Transverse colon (tissue), 4 donors: Measurements from ENCODE around the gene SERHL2. TPM values are rescaled to one million over a fixed set of nuclear protein-coding genes. Genes with fewer than 3 reads are reported as not detected.
"Not testable (repeated sequence)": the region's sequence is repeated elsewhere in the genome, so short reads cannot be mapped to it uniquely, and the experiment has no call there.

ENCODE experiments used
- DNase-seq: peaks from one replicate; pipeline ENCODE4 v3.0.0-alpha.2; 2019
- H3K27ac ChIP-seq, 4 donors: fragments of 200-600 bp; sonication (generic); 2 replicates each; pipeline ENCODE4 v1.5.1; 2016 to 2018; ENCODE audit warnings: inconsistent platforms in 4 of 4
- H3K27me3 ChIP-seq: fragments of 200-600 bp; sonication (generic); 2 replicates; pipeline ENCODE4 v1.5.1; 2017; ENCODE audit warnings: inconsistent platforms
- H3K36me3 ChIP-seq, 4 donors: fragments of 200-600 bp; sonication (generic); 2 replicates each; pipeline ENCODE4 v1.5.1; 2017 to 2019; ENCODE audit warnings: inconsistent platforms in 4 of 4
- H3K4me1 ChIP-seq, 4 donors: fragments of 200-600 bp; sonication (generic); 2 replicates each; pipeline ENCODE4 v1.5.1; 2017 to 2020; ENCODE audit warnings: inconsistent platforms in 4 of 4
- H3K4me3 ChIP-seq, 4 donors: fragments of 200-600 bp; sonication (generic); 1 replicate in 1 of 4; 2 replicates in 3 of 4; pipeline versions ENCODE4 v1.5.1 to v1.6.1; 2017 to 2019; ENCODE audit warnings: inconsistent platforms in 4 of 4
- H3K9me3 ChIP-seq, 2 donors: fragments of 200-600 bp; sonication (generic); 2 replicates each; pipeline ENCODE4 v1.5.1; 2017 to 2019; ENCODE audit warnings: inconsistent platforms in 2 of 2
- CTCF ChIP-seq, 5 experiments: fragments of 200-600 bp in 3 of 5; fragments of 450-650 bp in 2 of 5; sonication (generic) in 3 of 5; IDR thresholded peaks; 1 replicate in 2 of 5; 2 replicates in 3 of 5; pipeline ENCODE4 v1.5.1; 2016 to 2017; ENCODE audit warnings: antibody characterized with exemption in 5 of 5, inconsistent platforms in 3 of 5, mild to moderate bottlenecking in 2 of 5, moderate library complexity in 1 of 5
- EP300 ChIP-seq: sonication (generic); formaldehyde crosslinking; IDR thresholded peaks from one replicate; pipeline ENCODE4 v1.6.1; 2017; ENCODE audit warnings: antibody characterized with exemption, low read depth
- POLR2A ChIP-seq: fragments of 450-650 bp; IDR thresholded peaks from one replicate; pipeline ENCODE4 v1.6.1; 2016; ENCODE audit warnings: antibody characterized with exemption, mild to moderate bottlenecking, moderate library complexity
- POLR2AphosphoS5 ChIP-seq, 3 donors: sonication (generic); formaldehyde crosslinking; IDR thresholded peaks; one replicate each; pipeline ENCODE4 v1.6.1; 2016; ENCODE audit warnings: antibody characterized with exemption in 3 of 3
- WGBS, 2 donors: methylation state at CpG; one replicate each; pipeline ENCODE4 v1.1.5; 2018; ENCODE audit warnings: low coverage in 1 of 2; 5-methylcytosine and 5-hydroxymethylcytosine counted together
- in situ Hi-C, 4 donors: fragments of 200-750 bp; cut with MboI; loops; one replicate each; pipeline versions ENCODE4 v1.15.0 to v1.15.1; 2017; ENCODE audit warnings: low sequenced_read_pairs in 3 of 4, low pct_ligation_motif_present in 1 of 4, low pct_unique_long_range_greater_than_20kb in 1 of 4
- intact Hi-C: fragments of 100-400 bp; cut with DNase I; formaldehyde crosslinking; loops from one replicate; pipeline ENCODE4 v1.15.1; 2023; ENCODE audit warnings: low total_unique reads
- total RNA-seq, 4 donors: library from RNA; depleted of rRNA; stranded (reverse); fragments of >200 nt; gene quantifications; one replicate each; pipeline ENCODE4 v1.1.0, GENCODE V29; 2016

Gene SERHL2
- total RNA-seq, 4 donors from 2014 or later, result 0.95 to 2.0 TPM; not detected in 2

DNA sequence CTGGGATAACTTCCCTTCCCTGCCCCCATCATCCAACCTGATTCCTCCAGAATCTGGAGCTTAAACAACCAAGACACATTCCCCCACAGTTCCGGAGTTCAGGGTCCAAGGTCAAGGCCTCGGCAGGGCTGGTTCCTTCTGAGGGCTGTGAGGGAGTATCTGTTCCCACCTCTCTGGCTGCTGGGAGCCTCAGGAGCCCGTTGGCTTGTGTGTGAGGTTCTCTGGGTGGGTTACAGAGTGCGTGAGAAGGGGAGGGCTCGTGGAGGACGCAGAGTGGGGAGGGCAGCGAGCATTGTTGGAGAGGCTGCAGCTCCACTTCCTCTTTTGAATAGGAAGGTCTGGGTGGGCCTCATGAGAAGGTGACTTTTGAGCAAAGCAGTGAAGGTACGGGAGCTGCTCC is 8.5 kb downstream of the SERHL2 start:
- intact Hi-C loops (no loop called here), in situ Hi-C loops (no loop called here)
- no peaks in the 10 kb centered on the region for H3K27me3 ChIP-seq
- WGBS, 2 donors, result 20 to 38% methylated on average over 1 to 8 of the region's 8 CpGs
- no peak overlapping the region for H3K27ac ChIP-seq
- H3K4me1 ChIP-seq, result peaks cover 0 to 10% (median 4%) of the 10 kb centered on the region in 4 donors
- H3K9me3 ChIP-seq, result no peaks in the 10 kb centered on the region
- TF ChIP-seq POLR2A (no peak), CTCF (IDR thresholded peaks at IDR 0.05) (no peak), POLR2AphosphoS5 (IDR thresholded peaks at IDR 0.05) (no peak), EP300 (no peak)
- H3K4me3 ChIP-seq, result no peak overlapping the region
- H3K36me3 ChIP-seq, result no peaks in the 10 kb centered on the region
- no peak for DNase-seq

DNA sequence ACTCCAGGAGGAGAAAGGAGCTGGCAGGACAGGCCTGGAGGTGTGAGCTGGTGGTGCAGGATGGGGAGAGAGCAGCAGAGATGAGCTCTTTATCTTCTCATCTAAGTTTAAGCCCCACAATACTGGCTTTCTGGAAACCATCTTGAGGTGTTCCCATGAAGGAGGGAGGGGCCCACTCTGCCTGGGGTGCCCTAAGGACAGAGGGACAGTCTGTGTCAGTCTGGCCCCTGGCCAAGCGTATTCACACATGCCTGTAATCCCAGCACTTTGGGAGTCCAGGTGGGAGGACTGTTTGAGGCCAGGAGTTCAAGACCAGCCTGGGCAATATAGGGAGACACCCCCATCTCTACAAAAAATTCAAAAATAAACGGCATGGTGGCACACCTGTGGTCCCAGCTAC is 8.9 kb downstream of the SERHL2 start:
- no peaks in the 10 kb centered on the region for H3K9me3 ChIP-seq
- no peaks in the 10 kb centered on the region for H3K36me3 ChIP-seq
- 67 to 83% methylated on average over 1 to 2 of the region's 2 CpGs for WGBS, 2 donors
- intact Hi-C loops (no loop called here), in situ Hi-C loops (no loop called here)
- no peak overlapping the region for H3K4me3 ChIP-seq
- DNase-seq, result no peak
- no peaks in the 10 kb centered on the region for H3K27me3 ChIP-seq
- H3K4me1 ChIP-seq, result peaks cover 0 to 10% (median 4%) of the 10 kb centered on the region in 4 donors
- TF ChIP-seq POLR2AphosphoS5 (IDR thresholded peaks at IDR 0.05), result no peak
- TF ChIP-seq CTCF (IDR thresholded peaks at IDR 0.05), result no peak
- no peak for TF ChIP-seq POLR2A
- no peak for TF ChIP-seq EP300
- no peak overlapping the region for H3K27ac ChIP-seq

DNA sequence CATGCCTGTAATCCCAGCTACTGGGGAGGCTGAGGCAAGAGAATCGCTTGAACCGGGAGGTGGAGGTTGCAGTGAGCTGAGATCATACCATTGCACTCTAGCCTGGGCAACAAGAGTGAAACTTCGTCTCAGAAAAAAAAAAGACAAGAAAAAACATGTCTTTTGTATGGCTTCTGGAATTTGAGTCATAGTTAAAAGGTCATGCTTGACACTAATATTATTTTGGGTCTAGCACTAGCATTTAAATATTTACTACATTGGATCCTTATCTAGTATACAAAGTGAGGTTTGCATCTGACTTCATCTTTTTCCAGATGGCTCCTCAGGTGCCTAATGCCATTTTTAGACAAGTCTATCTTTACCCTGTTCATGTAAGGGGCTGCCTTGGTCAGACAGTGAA is 10.2 kb downstream of the SERHL2 start:
- DNase-seq, H3K4me1 ChIP-seq, in situ Hi-C loops, intact Hi-C loops, H3K4me3 ChIP-seq, H3K36me3 ChIP-seq, H3K9me3 ChIP-seq, H3K27ac ChIP-seq, H3K27me3 ChIP-seq: not testable (repeated sequence)
- 82 to 83% methylated on average over 3 of the region's 3 CpGs for WGBS, 2 donors

- H3K4me3 ChIP-seq, result no peak overlapping the region
- H3K27me3 ChIP-seq, result no peaks in the 10 kb centered on the region
- no peaks in the 10 kb centered on the region for H3K36me3 ChIP-seq
- DNase-seq, result no peak
- H3K4me1 ChIP-seq, result peaks cover 0 to 10% (median 4%) of the 10 kb centered on the region in 4 donors
- in situ Hi-C loops, result no loop called here
- TF ChIP-seq POLR2A (no peak), POLR2AphosphoS5 (IDR thresholded peaks at IDR 0.05) (no peak), CTCF (IDR thresholded peaks at IDR 0.05) (no peak), EP300 (no peak)
- H3K9me3 ChIP-seq, result no peaks in the 10 kb centered on the region
- no peak overlapping the region for H3K27ac ChIP-seq
- 99% methylated on average over 17 of the region's 17 CpGs; no CpG with 5 or more reads in 1 of the 2 donors for WGBS, 2 donors
- intact Hi-C loops, result no loop called here
Observed at GRCh38 chr22:42564699-42565098, 10.9 kb downstream of the SERHL2 start.

GRCh38 chr22:42565956-42566355 is 12.2 kb downstream of the SERHL2 start:
- Histone ChIP-seq H3K9me3 (no peaks in the 10 kb centered on the region), H3K36me3 (no peaks in the 10 kb centered on the region), H3K27ac (no peak overlapping the region), H3K4me3 (no peak overlapping the region), H3K27me3 (no peaks in the 10 kb centered on the region), H3K4me1 (peaks cover 0 to 10% (median 4%) of the 10 kb centered on the region in 4 donors)
- 92% methylated on average over 12 of the region's 12 CpGs; no CpG with 5 or more reads in 1 of the 2 donors for WGBS, 2 donors
- TF ChIP-seq POLR2A (no peak), EP300 (no peak), POLR2AphosphoS5 (IDR thresholded peaks at IDR 0.05) (no peak), CTCF (IDR thresholded peaks at IDR 0.05) (no peak)
- intact Hi-C loops, result no loop called here
- in situ Hi-C loops, result no loop called here
- DNase-seq, result no peak

- intact Hi-C loops, H3K27me3 ChIP-seq, H3K4me3 ChIP-seq, in situ Hi-C loops, DNase-seq, H3K36me3 ChIP-seq, H3K9me3 ChIP-seq, H3K27ac ChIP-seq, H3K4me1 ChIP-seq: not testable (repeated sequence)
- 64% methylated on average over 5 of the region's 6 CpGs; no CpG with 5 or more reads in 1 of the 2 donors for WGBS, 2 donors
Observed at GRCh38 chr22:42567950-42568349, 14.2 kb downstream of the SERHL2 start.

GRCh38 chr22:42570580-42570979 is 16.8 kb downstream of the SERHL2 start:
- H3K36me3 ChIP-seq, H3K27me3 ChIP-seq, H3K4me3 ChIP-seq, H3K4me1 ChIP-seq, in situ Hi-C loops, intact Hi-C loops, H3K27ac ChIP-seq, H3K9me3 ChIP-seq, DNase-seq: not testable (repeated sequence)
- WGBS, 2 donors, result 76% methylated on average over 9 of the region's 9 CpGs; no CpG with 5 or more reads in 1 of the 2 donors
